Forelimb muscle (tissue), 1 donor: Measurements from ENCODE around the gene MAP3K21. TPM values are rescaled to one million over a fixed set of nuclear protein-coding genes. Genes with fewer than 3 reads are reported as not detected.

Source experiments
- DNase-seq: peaks from one replicate; pipeline ENCODE4 v3.0.0-alpha.2; 2013; ENCODE audit warnings: low read depth
- polyA plus RNA-seq: library from polyadenylated mRNA; unstranded; fragments of 120-200 nt; gene quantifications from one replicate; pipeline ENCODE4 v1.2.1, GENCODE V29; 2013; ENCODE audit not compliant: insufficient read length

The MAP3K21 gene
- polyA plus RNA-seq, 1 donor = 0.20 TPM

DNA sequence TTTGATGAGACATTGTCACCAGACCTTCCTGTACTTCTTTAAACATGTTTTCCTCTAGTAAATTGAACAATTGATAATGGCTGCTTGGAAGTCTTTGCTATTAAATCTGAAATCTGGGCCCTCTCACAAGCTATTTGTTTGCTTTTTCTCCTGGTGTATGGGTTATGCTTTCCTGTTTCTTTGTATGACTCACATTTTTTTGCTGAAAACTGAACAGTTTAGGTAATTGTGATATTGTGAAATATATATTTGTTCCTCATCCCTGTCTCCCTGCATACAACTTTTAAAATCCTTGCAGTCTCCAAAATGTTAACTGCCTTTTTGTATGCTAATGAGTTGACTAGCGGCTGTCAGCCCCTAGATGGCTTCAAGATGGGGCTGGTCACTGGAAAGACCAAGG, 61.6 kb downstream of the MAP3K21 start:
- no peak for DNase-seq

DNA sequence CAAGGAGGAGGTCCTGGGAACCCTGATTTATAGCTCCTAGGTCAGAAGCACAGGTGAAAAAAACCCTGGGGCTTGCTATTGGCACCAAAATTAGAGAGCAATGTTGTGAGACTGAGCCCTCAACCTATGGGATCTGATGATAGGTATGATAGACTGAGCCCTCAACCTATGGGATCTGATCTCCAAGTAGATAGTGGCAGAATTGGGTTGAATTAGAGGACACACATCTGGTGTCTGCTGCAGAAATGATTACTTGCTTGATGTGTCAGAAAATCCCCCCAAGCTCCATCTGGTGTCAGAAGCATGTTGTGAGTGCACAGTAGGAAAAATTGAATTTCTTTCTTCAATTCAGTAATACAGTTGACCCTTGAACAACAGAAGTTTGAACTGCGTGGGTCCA, 62.4 kb downstream of the MAP3K21 start:
- no peak for DNase-seq

DNA sequence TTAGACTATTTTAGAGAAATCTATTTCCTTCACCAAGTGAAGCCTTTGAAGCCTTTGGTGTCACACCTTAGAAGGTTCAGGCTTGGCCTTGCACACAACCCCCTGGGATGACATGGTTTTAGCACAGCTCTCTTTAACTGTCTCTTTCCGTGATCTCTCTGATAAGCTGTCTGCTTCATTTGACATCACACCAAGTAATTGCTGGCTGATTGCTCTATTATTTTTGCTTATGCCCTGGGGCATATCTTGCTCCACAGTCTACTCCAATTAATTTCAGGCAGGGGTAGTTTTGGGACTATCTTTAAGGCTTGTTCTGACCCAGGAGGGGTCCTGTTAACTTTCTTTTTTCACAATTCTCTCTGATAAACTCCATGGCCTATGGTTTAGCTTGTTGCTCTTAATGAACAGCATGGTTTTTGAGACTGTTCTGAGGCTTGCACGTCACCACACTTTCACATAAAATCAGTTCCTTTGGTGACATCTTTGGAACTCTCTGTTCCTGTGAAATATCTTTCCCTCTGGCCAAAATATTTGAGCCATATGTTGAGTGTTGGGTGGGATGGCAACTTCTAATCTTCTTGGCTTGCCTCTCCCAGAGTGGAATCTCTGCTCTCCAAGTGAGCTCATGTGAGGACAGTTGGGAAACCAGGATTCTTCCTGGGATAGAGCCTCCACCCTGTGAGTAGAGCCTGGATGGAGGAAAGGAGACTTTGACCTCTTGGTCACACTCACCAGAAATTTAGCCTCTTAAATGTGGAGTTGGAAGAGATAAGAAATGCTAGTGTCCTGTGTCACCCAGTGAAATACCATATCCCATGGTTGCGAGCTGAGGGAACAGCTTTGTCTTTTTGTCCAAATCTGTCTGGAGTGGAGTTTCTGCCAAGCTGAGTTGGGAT, 63.6 kb downstream of the MAP3K21 start:
- no peak for DNase-seq

DNA sequence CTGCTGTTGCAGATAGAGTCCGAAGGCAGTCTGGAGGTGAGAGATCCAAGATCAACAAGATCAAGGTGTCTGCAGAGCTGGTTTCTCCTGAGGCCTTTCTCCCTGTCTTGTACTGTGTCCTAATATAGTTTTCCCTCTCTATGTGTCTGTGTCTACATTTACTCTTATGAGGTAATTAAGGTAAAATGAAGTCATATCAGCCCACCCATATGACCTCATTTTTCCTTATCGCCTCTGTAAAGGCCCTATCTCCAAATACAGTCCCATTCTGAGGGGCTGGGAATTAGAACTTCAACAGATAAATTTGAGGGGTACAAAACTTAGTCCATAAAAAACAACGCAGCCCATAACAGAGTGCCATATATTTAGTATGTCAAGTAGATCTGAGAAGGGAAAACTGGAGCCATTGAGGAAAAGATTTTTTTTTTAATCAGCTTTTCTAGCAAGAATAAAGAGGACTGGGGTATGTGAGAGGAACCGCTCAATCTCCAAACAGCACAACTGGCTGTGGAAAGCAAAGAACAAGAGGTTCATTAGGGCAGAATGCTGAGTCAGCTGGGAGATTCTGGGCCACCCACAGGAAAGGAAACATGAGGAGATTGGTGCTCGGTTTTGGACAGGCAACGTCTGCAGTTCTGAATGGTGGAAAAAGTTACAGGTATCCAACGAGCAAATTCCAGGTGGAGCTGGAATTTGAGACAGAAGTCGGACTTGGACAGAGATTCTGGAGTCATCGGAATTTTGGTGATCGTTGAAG, 65.7 kb downstream of the MAP3K21 start:
- DNase-seq = no peak

DNA sequence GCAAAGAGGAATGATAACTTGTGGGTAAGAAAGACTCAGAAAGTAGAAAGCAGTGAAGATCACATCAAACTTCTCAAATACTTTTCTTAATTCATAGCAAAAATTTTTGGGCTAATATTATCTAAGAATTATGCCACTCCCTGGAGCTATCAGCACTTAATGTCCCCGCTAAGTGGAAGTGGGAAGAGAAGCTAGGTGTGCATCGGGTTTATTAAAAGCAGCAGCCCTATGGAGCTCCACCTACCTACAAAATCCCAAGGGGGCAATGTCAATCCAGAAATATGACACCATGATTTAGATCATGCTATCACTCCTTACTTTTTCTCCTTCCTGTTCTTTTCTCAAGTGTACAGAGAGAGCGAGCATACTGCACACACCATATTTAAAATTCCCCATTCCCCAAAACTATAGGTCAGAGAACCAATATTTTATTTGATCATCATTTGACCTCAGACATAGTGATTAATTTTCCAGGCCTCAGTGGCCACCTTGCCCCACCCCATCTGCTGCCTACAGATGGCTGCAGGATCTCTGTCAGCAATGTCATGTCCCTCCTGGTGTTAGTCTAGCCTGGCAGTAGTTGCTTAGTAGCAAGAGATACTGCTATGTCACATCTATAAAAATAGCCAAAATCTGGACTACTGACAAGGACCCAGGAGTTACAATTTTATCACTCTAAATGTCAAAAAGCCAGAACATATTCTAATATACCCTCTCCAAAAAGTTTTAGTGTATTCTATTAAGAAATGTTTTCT, 66.6 kb downstream of the MAP3K21 start:
- DNase-seq = no peak

DNA sequence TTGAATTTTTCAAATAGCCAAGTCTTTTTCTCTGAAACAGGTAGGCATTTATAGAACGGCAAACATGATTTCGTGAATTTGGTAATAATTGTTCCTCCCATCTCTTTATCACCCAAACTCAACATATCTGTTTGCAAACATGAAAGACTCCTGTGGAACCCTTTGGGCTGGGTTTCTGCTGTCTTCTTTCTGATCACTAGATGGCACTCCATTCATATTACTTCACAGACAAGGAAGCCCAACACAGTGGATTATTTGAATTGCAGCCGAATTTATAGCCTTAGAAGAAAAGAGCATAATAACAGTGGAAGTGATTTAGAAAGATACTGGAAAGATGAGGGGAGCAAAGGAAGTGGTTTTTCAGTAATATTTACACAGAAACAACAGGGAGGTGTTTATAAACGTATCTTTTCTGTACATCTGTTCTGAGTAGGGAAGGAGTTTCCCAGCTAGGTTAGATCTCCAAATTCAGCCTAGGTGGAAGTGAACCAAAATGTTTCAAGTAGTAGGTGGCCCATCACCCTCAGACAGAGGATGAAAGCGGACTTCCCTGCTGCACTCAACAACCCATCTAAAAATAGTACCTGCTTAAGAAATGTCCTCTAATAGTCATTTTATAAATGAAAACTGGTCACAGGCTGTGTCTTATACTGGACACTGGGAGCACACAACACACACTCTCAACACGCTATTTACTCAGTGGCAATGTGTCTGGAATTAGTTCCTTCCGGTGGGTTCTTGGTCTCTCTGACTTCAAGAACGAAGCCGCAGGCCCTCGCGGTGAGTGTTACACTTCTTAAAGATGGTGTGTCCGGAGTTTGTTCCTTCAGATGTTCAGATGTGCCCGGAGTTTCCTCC, 67.6 kb downstream of the MAP3K21 start:
- DNase-seq = peak; percentile 48

DNA sequence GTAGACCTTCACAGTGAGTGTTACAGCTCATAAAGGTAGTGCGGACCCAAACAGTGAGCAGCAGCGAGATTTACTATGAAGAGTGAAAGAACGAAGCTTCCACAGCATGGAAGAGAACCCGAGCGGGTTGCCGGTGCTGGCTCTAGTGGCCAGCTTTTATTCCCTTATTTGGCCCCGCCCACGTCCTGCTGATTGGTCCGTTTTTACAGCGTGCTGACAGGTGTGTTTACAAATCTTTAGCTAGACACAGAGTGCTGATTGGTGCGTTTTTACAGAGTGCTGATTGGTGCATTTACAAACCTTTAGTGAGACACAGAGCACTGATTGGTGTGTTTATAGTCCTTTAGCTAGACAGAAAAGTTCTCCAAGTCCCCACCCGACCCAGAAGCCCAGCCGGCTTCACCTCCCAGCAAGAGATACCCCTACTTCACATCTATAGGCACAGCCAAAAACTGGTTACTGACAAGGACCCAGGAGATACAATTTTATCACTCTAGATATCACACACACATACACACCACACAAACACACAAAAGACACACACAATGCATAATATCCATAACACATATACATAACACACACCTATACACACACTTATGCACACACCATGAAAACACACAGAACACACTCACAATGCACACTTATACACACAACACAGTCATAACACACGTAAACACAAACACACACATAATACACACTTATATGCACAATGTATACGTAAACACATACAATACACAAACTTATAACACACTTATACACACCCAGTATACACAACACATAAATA, 68.5 kb downstream of the MAP3K21 start:
- DNase-seq = no peak

DNA sequence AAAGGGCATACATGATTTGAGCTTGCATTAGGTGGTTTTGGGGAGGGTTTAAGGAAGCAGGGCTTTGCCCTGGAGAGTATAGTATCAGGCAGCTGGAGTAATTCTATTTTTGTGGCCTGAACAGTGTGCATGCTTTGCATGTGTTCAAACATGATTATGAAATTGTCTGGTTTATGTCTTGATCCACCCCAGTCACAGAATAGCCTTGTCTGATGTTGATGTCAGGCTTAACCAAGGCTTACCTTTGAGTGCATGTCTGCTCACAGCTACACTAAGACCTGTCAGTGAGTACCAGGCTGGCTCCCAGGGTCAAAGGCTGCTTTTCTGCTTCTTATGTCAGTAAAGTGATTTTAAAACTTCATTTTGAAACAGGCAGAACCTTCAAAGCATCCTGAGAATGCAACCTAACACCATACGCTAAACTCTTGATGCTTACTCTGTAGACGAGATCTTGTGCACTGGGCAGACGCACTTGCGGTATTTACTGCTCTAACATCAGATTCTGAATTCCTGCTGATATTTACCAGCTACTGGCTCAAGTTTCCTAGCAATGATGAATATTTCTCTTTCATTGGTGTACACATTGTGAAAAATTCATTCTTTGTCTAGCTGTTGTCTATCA, 78.9 kb downstream of the MAP3K21 start:
- no peak for DNase-seq

DNA sequence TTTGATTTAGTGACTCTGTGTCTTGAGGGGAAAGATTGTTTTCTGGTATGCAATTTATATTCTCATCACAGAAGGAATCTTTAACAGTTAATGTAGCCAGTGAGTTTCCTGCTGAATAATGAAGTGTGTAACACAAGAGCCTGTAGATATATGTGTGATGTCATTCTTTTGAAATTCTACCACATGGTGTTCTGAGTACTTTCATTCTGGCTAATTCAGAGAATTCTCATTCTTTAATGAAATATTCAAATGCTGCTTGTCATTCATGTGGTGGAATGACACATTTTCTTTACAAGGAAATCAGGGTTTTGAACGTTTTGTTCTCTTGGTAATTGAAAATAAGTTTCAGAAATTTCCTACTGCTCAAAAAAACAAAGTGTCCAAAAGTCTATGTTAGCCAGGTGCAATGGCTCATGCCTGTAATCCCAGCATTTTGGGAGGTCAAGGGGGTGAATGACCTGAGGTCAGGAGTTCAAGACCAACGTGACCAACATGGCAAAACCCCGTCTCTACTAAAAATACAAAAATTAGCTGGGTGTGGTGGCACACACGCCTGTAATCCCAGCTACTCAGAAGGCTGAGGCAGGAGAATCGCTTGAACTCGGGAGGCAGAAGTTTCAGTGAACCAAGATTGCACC, 79.6 kb downstream of the MAP3K21 start:
- no peak for DNase-seq

DNA sequence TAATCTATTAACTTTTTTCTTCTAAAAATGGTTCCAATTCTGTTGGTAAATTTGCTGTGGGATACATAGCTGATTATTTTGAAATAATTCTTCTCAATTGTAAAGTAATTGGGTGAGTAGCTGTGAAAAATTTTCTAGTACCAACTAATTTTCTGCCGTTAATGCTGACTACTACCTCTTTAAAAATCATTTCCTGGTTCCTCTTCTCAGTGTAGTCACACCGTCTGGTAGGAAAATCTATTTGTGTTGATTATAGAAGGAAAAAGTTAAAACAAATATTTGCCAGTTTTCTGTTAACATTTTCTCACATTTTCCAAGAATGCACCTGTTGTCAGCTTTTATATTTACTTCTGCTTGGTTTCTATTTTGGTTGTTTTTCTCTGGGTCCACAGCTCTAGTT, 82.0 kb downstream of the MAP3K21 start:
- no peak for DNase-seq

DNA sequence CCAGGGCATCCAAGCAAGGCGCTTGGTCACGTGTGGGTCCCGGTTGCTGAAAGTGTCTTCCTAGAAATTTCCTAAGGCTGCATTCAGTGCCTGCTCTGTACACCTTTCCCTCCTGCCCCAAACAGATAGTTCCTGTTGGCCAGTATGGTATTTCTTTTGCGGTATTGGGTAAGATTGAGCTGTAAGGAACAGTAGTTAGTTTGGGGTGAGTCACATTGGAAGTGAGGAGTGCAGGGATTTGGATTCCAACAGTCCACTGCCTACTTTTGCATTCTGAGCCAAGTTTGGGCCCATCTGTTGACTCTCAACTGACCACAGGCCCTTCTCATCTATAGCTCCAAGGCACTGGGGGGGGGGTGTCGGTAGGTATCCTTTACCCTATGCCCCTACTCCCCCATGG, 83.4 kb downstream of the MAP3K21 start:
- no peak for DNase-seq

DNA sequence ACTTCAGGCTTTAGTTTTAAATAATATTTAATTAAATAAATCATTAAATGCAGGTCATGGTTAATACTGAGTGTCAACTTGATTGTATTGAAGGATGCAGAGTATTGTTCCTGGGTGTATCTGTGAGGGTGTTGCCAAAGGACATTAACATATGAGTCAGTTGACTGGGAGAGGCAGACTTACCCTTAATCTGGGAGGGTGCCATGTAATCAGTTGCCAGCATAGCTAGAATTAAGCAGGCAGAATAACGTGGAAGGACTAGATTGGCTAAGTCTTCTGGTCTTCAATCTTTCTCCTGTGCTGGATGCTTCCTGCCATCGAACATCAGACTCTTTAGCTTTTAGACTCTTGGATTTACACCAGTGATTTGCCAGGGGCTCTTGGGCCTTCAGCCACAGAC, 85.3 kb downstream of the MAP3K21 start:
- no peak for DNase-seq

DNA sequence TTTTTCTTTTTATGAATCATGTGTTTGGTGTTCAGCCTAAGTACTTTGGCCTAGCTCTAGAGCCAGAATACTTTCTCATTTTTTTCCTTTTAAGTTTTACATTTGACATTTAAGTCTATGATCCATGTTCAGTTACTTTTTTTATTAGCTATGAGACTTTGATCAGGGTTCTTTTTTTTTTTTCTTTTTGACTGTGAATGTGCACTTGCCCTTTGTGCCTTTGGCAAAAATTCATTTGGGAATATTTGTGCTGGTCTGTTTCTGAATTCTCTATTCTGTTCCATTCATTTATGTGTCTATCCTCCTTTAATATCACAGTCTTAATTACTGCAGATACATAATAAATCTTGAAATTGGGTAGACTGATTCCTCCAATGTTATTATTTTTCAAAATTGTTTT, 93.8 kb downstream of the MAP3K21 start:
- no peak for DNase-seq

DNA sequence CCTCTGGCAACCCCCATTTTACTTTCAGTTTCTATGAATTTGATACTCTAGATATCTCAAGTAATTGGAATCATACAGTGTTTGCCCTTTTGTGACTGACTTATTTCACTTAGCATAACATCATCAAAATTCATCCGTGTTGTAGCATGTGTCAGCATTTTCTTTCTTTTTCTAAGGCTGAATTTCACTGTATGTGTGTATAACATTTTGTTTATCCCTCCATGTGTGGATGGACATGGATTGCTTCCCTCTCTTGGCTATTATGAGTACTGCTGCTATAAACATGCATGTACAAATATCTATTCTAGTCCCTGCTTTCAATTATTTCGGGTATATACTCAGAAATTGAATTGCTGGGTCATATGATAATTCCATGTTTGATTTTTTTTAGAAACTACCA, 97.3 kb downstream of the MAP3K21 start:
- no peak for DNase-seq

DNA sequence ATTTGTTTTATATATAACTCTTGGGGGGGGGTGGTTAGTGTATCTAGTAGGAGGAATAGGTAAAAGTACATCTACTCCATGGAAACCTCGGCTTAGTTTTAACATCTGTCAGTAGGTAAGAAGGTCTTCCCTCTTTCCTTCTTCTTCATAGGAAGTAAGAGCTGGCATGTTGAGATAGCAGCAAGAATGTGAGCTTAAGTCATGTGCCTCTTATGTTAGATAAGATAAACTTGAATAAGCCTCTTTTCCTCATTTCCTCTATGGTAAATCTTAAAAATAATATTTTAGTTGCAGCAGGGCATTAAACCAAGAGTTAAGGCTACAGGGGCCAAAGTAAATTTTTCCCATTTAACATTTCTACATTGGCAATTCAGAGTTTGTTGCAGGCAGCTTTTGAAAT, 100.4 kb downstream of the MAP3K21 start:
- DNase-seq = no peak

DNA sequence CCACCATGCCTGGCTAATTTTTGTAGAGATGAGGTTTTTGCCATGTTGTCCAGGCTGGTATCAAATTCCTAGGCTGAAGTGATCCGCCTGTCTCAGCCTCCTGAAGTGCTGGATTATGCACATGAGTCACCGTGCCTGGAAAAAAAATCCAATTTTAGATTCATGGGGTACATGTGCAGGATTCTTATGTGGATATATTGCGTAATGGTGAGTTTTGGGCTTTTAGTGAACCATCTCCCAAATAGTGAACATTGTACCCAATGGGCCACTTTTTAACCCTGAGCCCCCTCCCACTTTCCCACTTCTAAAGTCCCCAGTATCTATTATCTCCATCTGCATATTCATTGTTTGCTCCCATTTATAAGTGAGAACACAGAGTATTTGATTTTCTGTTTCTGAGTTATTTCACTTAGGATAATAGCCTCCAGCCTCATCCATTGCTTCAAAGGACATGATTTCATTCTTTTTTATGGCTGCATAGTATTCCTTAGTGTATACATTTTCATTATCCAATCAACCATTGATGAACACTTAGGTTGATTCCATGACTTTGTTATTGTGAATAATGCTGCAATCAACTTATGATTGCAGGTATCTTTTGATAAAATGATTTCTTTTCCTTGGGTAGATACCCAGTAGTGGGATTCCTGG, 104.4 kb downstream of the MAP3K21 start:
- no peak for DNase-seq

DNA sequence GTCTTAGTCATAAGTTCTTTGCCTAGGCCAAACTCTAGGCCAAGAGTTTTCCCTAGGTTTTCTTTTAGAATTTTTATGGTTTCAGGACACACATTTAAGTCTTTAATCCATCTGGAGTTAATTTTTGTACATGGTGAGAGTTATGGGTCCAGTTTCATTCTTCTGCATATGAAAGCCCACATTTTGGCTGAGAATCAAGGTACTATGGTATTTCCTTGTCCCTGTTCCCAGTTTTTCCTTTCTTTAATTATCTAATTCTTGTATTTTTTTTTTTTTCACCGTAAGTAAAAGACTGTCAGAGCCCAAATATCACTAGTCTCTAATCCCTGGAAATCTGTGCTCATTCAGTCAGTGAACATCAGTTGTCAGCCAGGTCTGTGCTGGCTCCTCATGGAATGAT, 105.4 kb downstream of the MAP3K21 start:
- DNase-seq = no peak

DNA sequence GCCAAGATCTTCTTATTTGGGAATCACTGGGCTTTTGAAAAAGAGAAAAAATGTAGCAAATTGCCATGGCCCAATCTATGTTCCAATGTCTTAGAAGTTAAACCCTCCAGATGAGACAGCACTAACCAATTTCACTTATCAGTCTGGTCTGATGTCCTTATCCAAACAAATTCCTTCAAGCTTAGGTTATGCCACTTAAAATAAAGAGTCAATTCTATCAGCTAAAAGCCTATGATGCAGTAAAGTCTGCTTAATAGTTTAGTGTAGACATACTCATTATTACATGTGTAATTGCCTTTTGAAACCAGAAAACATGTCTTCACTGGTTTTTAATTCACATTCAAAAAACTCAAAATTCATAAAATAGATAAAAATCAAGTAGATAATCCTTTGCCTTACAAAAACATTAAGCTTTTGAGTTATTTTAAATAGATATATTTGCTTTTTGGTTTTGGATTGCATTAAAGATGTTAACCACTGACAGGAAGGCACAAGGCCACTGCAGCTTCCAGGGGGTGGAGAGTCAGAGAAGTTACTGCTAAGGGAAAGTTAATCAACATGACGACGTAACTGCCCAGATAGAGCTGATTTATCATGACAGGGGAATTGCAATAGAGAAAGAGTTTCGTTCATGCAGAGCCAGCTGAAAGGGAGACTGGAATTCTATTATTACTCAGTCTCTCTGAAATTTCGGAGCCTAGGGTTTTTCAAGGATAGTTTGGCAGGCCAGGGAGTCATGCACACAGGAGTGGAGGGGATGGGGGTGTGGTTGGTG, 106.1 kb downstream of the MAP3K21 start:
- no peak for DNase-seq
